ENCODE data around the gene PLCB1.

DNA sequence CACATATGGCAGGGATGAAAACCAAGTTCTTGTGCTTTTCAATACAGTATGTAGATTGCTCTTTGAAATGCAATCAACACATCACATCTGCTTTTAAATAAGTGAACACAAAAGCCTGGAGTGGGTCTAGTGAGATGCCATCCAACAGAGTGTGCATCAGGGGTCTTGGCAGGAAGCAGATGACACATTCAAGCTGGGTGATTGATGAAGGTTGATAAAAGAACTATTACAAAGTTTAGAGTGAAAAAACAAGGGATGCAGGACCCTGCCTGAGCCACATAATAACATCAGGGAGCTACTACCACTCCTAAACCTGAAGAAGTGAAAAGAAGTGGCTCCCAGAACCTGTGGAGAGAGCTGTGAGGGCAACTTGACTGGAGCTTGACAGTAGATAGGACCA is 16.6 kb upstream of the PLCB1 start:
- no peak for TF ChIP-seq POLR2A (IDR thresholded peaks at IDR 0.05; ENCODE audit: low read length)
- no peak for TF ChIP-seq GATA1 (IDR thresholded peaks at IDR 0.05; ENCODE audit: low read depth, low read length)
